ENCODE results near the gene FBXL4. TPM values are rescaled to one million over a fixed set of nuclear protein-coding genes. Genes with fewer than 3 reads are reported as not detected.

FBXL4 gene
- total RNA-seq, 1 experiment from 2014 or later: 15.1 TPM

GRCh38 chr6:98838975-98839374 lies 108.8 kb downstream of the FBXL4 start:
- H3K27ac ChIP-seq: no peak overlapping the region
- 0 out of 2 replicates have a peak, but pooled peaks cover 3% of the 10 kb centered on the region for H3K4me1 ChIP-seq (replicated peaks; ENCODE audit: insufficient read depth)
- H3K4me3 ChIP-seq: no peak overlapping the region
- H3K79me2 ChIP-seq (ENCODE audit: low read depth): no peaks in the 10 kb centered on the region
- H3K27me3 ChIP-seq (ENCODE audit: insufficient read depth, low read depth): no peaks in the 10 kb centered on the region
- no peaks in the 10 kb centered on the region for H4K20me1 ChIP-seq (ENCODE audit: insufficient read depth)
- no peak overlapping the region for H3K4me2 ChIP-seq
- no peaks in the 10 kb centered on the region for H3K9me2 ChIP-seq (ENCODE audit: insufficient read depth)
- TF ChIP-seq EZH2 (IDR thresholded peaks at IDR 0.05; ENCODE audit: low read depth) (no peak), CTCF (conservative IDR thresholded peaks at IDR 0.05) (no peak)
- DNase-seq: no peak
- H3K36me3 ChIP-seq (ENCODE audit: low read depth): no peaks in the 10 kb centered on the region
- CTCF ChIA-PET: interaction anchor here (0.6 kb wide), 1 partner anchor 1072 kb away, joined by 3 read pairs; no protein-coding TSS in a partner anchor
- POLR2A ChIA-PET (ENCODE audit: unreplicated experiment): no interaction called here
- no peaks in the 10 kb centered on the region for H3F3A ChIP-seq (ENCODE audit: insufficient read depth, low read depth)
- BruUV-seq (replicated peaks): no TSS peak
- intact Hi-C loops (cut with micrococcal nuclease; ENCODE audit: unreplicated experiment): no loop called here
- no peaks in the 10 kb centered on the region for H3K9me3 ChIP-seq (ENCODE audit: insufficient read depth, low read depth)
- H2AFZ ChIP-seq: no peak overlapping the region

GRCh38 chr6:98838032-98838431 lies 109.7 kb downstream of the FBXL4 start:
- Histone ChIP-seq H2AFZ (no peak overlapping the region), H3K4me1 (replicated peaks; ENCODE audit: insufficient read depth) (0 out of 2 replicates have a peak, but pooled peaks cover 3% of the 10 kb centered on the region), H3K27me3 (ENCODE audit: insufficient read depth, low read depth) (no peaks in the 10 kb centered on the region), H4K20me1 (ENCODE audit: insufficient read depth) (no peaks in the 10 kb centered on the region), H3K79me2 (ENCODE audit: low read depth) (no peaks in the 10 kb centered on the region), H3K9me2 (ENCODE audit: insufficient read depth) (no peaks in the 10 kb centered on the region), H3K27ac (no peak overlapping the region), H3K4me2 (no peak overlapping the region), H3K4me3 (no peak overlapping the region), H3K9me3 (ENCODE audit: insufficient read depth, low read depth) (no peaks in the 10 kb centered on the region), H3K36me3 (ENCODE audit: low read depth) (no peaks in the 10 kb centered on the region), H3F3A (ENCODE audit: insufficient read depth, low read depth) (no peaks in the 10 kb centered on the region)
- intact Hi-C loops (cut with micrococcal nuclease; ENCODE audit: unreplicated experiment): no loop called here
- ChIA-PET CTCF (no interaction called here), POLR2A (ENCODE audit: unreplicated experiment) (no interaction called here)
- TF ChIP-seq CTCF (conservative IDR thresholded peaks at IDR 0.05) (no peak), EZH2 (IDR thresholded peaks at IDR 0.05; ENCODE audit: low read depth) (no peak)
- no peak for DNase-seq
- BruUV-seq (replicated peaks): no TSS peak

GRCh38 chr6:98836962-98837944 lies 110.5 kb downstream of the FBXL4 start:
- Histone ChIP-seq H3K79me2 (ENCODE audit: low read depth) (no peaks in the 10 kb centered on the region), H3K9me3 (ENCODE audit: insufficient read depth, low read depth) (no peaks in the 10 kb centered on the region), H2AFZ (no peak overlapping the region), H3K4me1 (replicated peaks; ENCODE audit: insufficient read depth) (0 out of 2 replicates have a peak, but pooled peaks cover 3% of the 10 kb centered on the region), H3K4me2 (no peak overlapping the region), H3K9me2 (ENCODE audit: insufficient read depth) (no peaks in the 10 kb centered on the region), H3K36me3 (ENCODE audit: low read depth) (no peaks in the 10 kb centered on the region), H3K4me3 (no peak overlapping the region), H3F3A (ENCODE audit: insufficient read depth, low read depth) (no peaks in the 10 kb centered on the region), H3K27ac (no peak overlapping the region), H3K27me3 (ENCODE audit: insufficient read depth, low read depth) (no peaks in the 10 kb centered on the region), H4K20me1 (ENCODE audit: insufficient read depth) (no peaks in the 10 kb centered on the region)
- no peak for DNase-seq
- POLR2A ChIA-PET (ENCODE audit: unreplicated experiment): no interaction called here
- intact Hi-C loops (cut with micrococcal nuclease; ENCODE audit: unreplicated experiment): no loop called here
- no peak for TF ChIP-seq EZH2 (IDR thresholded peaks at IDR 0.05; ENCODE audit: low read depth)
- no TSS peak for BruUV-seq (replicated peaks)
- CTCF ChIA-PET: no interaction called here
